Erythroblast (primary cell): Measurements from ENCODE around the gene MUC4.
"Not testable (repeated sequence)": the region's sequence is repeated elsewhere in the genome, so short reads cannot be mapped to it uniquely, and the experiment has no call there.

Experiments used
- GATA1 ChIP-seq: IDR thresholded peaks from 2 replicates; pipeline ENCODE4 v1.6.1; 2011; ENCODE audit warnings: low read depth, mild to moderate bottlenecking, control low read depth, low read length, moderate library complexity
- POLR2A ChIP-seq: IDR thresholded peaks from 2 replicates; pipeline ENCODE4 v1.6.1; 2011; ENCODE audit warnings: mild to moderate bottlenecking, low read length

- not testable (repeated sequence) for TF ChIP-seq POLR2A, GATA1
Measured at GRCh38 chr3:195725916-195726740, 85.6 kb downstream of the MUC4 start.
